Central memory CD8-positive, alpha-beta T cell (primary cell): Measurements from ENCODE around the gene ATP7B.

Experiments used
- ATAC-seq: fragments of 150-1000 bp; cut with Tn5 transposase; replicated peaks from 2 replicates; pipeline ENCODE4 v1.10.0; 2022; ENCODE audit warnings: mild to moderate bottlenecking, moderate FRiP score, moderate number of reproducible peaks; ENCODE audit not compliant: poor library complexity, severe bottlenecking; ENCODE audit errors: extremely low read depth
- DNase-seq, 2 donors: peaks; one replicate each; pipeline ENCODE4 v3.0.0; 2021; ENCODE audit warnings: low spot score in 2 of 2
- H3K27ac Mint-ChIP-seq: one replicate; pipeline ENCODE4 v1.8.0; 2022; ENCODE audit warnings: low read depth, mild to moderate bottlenecking, moderate library complexity, mixed read lengths
- H3K27me3 Mint-ChIP-seq: one replicate; pipeline ENCODE4 v1.8.0; 2022; ENCODE audit warnings: mixed read lengths
- H3K36me3 Mint-ChIP-seq: one replicate; pipeline ENCODE4 v1.8.0; 2022; ENCODE audit warnings: mild to moderate bottlenecking, moderate library complexity, mixed read lengths; ENCODE audit not compliant: insufficient read depth
- H3K4me1 Mint-ChIP-seq: one replicate; pipeline ENCODE4 v1.8.0; 2022; ENCODE audit warnings: mixed read lengths
- H3K4me3 Mint-ChIP-seq: one replicate; pipeline ENCODE4 v1.8.0; 2022; ENCODE audit warnings: mild to moderate bottlenecking, moderate library complexity, mixed read lengths
- H3K9me3 Mint-ChIP-seq: one replicate; pipeline ENCODE4 v1.8.0; 2022; ENCODE audit warnings: mixed read lengths

ATP7B gene

GRCh38 chr13:51895906-51896888 is 115.1 kb downstream of the ATP7B start:
- Mint-ChIP-seq H3K9me3 (no peaks in the 10 kb centered on the region), H3K4me3 (no peak overlapping the region), H3K27me3 (peaks cover 25% of the 10 kb centered on the region), H3K4me1 (no peaks in the 10 kb centered on the region), H3K27ac (no peak overlapping the region), H3K36me3 (no peaks in the 10 kb centered on the region)
- no peak for DNase-seq
- no peak for ATAC-seq

GRCh38 chr13:51894239-51894638 is 117.0 kb downstream of the ATP7B start:
- DNase-seq (no peak), ATAC-seq (no peak)
- H3K4me1 Mint-ChIP-seq = no peaks in the 10 kb centered on the region
- no peak overlapping the region for H3K4me3 Mint-ChIP-seq
- no peaks in the 10 kb centered on the region for H3K36me3 Mint-ChIP-seq
- no peak overlapping the region for H3K27ac Mint-ChIP-seq
- H3K9me3 Mint-ChIP-seq = no peaks in the 10 kb centered on the region
- peaks cover 25% of the 10 kb centered on the region for H3K27me3 Mint-ChIP-seq

- H3K36me3 Mint-ChIP-seq = no peaks in the 10 kb centered on the region
- no peak for ATAC-seq
- H3K27me3 Mint-ChIP-seq = peaks cover 25% of the 10 kb centered on the region
- H3K4me1 Mint-ChIP-seq = no peaks in the 10 kb centered on the region
- H3K27ac Mint-ChIP-seq = no peak overlapping the region
- DNase-seq = no peak
- H3K4me3 Mint-ChIP-seq = no peak overlapping the region
- H3K9me3 Mint-ChIP-seq = no peaks in the 10 kb centered on the region
These were observed 118.6 kb downstream of the ATP7B start for GRCh38 chr13:51892657-51893056.

DNA sequence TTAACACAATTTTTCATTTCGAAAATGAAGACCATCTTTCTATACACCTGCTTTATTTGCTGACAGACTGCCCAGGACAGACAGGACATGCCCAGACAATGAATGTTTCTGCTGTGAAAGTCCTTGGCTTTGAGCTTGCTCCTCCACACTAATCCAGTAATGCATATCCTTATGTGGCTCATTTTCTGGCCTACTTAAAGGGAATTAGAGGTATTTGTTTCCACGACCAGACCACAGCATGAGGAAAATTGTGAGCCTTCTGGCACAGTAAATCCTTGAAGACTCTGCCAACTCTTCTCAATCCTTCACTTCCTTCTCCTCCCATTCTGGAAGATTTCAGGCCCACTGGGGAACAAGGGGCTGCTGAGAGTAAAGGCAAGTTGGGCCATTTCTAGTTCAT is 123.8 kb downstream of the ATP7B start:
- Mint-ChIP-seq H3K27me3 (no peaks in the 10 kb centered on the region), H3K4me3 (no peak overlapping the region), H3K27ac (no peak overlapping the region), H3K36me3 (peaks cover 2% of the 10 kb centered on the region), H3K4me1 (no peaks in the 10 kb centered on the region), H3K9me3 (no peaks in the 10 kb centered on the region)
- no peak for ATAC-seq
- no peak for DNase-seq

GRCh38 chr13:51885651-51886050 is 125.6 kb downstream of the ATP7B start:
- ATAC-seq = no peak
- H3K36me3 Mint-ChIP-seq = peaks cover 2% of the 10 kb centered on the region
- H3K4me1 Mint-ChIP-seq = no peaks in the 10 kb centered on the region
- no peak for DNase-seq
- H3K27ac Mint-ChIP-seq = no peak overlapping the region
- no peak overlapping the region for H3K4me3 Mint-ChIP-seq
- H3K27me3 Mint-ChIP-seq = no peaks in the 10 kb centered on the region
- no peaks in the 10 kb centered on the region for H3K9me3 Mint-ChIP-seq

DNA sequence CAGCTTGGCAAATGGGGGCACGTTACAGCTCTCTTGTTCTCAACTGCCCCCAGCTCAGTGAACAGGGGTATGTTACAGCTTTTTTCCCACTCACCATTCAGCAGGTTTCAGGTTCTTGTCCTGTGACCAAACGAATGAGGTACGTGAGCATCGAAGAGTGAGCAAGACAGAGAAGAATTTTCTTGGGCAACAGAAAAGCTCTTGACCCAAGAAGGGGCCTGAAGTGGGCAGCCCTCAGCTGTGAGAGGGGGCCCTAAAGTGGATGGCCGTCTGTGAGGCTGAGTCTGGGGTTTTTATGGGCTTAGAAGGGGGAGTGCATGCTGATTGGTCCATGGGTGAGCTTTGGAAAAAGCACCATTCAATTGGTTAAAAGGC is 128.0 kb downstream of the ATP7B start:
- Mint-ChIP-seq H3K9me3 (no peaks in the 10 kb centered on the region), H3K27me3 (no peaks in the 10 kb centered on the region), H3K4me3 (no peak overlapping the region), H3K27ac (no peak overlapping the region), H3K4me1 (no peaks in the 10 kb centered on the region), H3K36me3 (peaks cover 2% of the 10 kb centered on the region)
- DNase-seq (no peak), ATAC-seq (no peak)
